WTC11 (cell line): ENCODE measurements around the gene SLC44A5. TPM values are rescaled to one million over a fixed set of nuclear protein-coding genes. Genes with fewer than 3 reads are reported as not detected.
"Not testable (repeated sequence)": the region's sequence is repeated elsewhere in the genome, so short reads cannot be mapped to it uniquely, and the experiment has no call there.

Source experiments
- ATAC-seq: fragments of 200-7000 bp; cut with Tn5 transposase; 2 replicates; pipeline ENCODE4 v1.10.0; 2021; ENCODE audit warnings: mild to moderate bottlenecking, moderate library complexity
- CTCF ChIA-PET: fragments of 300-600 bp; sonication (Branson Sonifier 250); formaldehyde crosslinking; loops from one replicate; lab custom pipeline; 2021; ENCODE audit warnings: antibody characterized with exemption; lab: Charles Lee
- POLR2A ChIA-PET: fragments of 350-600 bp; sonication (Branson Sonifier 250); formaldehyde crosslinking; loops from one replicate; lab custom pipeline; 2021; ENCODE audit warnings: antibody characterized with exemption; lab: Charles Lee
- DNase-seq: peaks from one replicate; pipeline ENCODE4 v3.0.0; 2021; ENCODE audit warnings: low spot score
- H3K27ac Mint-ChIP-seq: 2 replicates; pipeline ENCODE4 v1.8.0; 2021; ENCODE audit warnings: mixed read lengths
- H3K27me3 Mint-ChIP-seq: 2 replicates; pipeline ENCODE4 v1.8.0; 2021; ENCODE audit warnings: low read depth, mild to moderate bottlenecking, moderate library complexity, mixed read lengths
- H3K36me3 Mint-ChIP-seq: 2 replicates; pipeline ENCODE4 v1.8.0; 2021; ENCODE audit warnings: mixed read lengths
- H3K4me1 Mint-ChIP-seq: 2 replicates; pipeline ENCODE4 v1.8.0; 2022; ENCODE audit warnings: mixed read lengths
- H3K4me3 Mint-ChIP-seq: 2 replicates; pipeline ENCODE4 v1.8.0; 2021; ENCODE audit warnings: mild to moderate bottlenecking, moderate library complexity, mixed read lengths
- H3K9me3 Mint-ChIP-seq: 2 replicates; pipeline ENCODE4 v1.8.0; 2021; ENCODE audit warnings: mixed read lengths
- ETV6 ChIP-seq: sonication (generic); formaldehyde crosslinking; IDR thresholded peaks from 2 replicates; pipeline ENCODE4 v1.8.1; 2022; ENCODE audit warnings: mild to moderate bottlenecking, missing genetic modification reagents
- GABPB1 ChIP-seq: sonication (generic); formaldehyde crosslinking; IDR thresholded peaks from 2 replicates; pipeline ENCODE4 v1.8.1; 2023; ENCODE audit warnings: mild to moderate bottlenecking, missing genetic modification reagents
- MLX ChIP-seq: sonication (generic); formaldehyde crosslinking; IDR thresholded peaks from 2 replicates; pipeline ENCODE4 v1.8.1; 2023; ENCODE audit warnings: mild to moderate bottlenecking, missing genetic modification reagents, moderate library complexity
- SP1 ChIP-seq: sonication (generic); formaldehyde crosslinking; conservative IDR thresholded peaks from 2 replicates; pipeline ENCODE4 v1.8.1; 2022; ENCODE audit warnings: missing genetic modification reagents
- ZNF532 ChIP-seq: fragments of 250-450 bp; sonication (Bioruptor Pico); IDR thresholded peaks from 2 replicates; pipeline ENCODE4 v1.9.0; 2021; ENCODE audit warnings: mild to moderate bottlenecking, borderline replicate concordance
- total RNA-seq: library from RNA; stranded (reverse); gene quantifications from 3 replicates; pipeline ENCODE4 v1.2.3, GENCODE V29; 2021
- TF ChIP-seq, protein P1 (sequence below): sonication (generic); formaldehyde crosslinking; IDR thresholded peaks from 2 replicates; pipeline ENCODE4 v1.8.1; 2023; ENCODE audit warnings: mild to moderate bottlenecking, missing genetic modification reagents, borderline replicate concordance
- TF ChIP-seq, protein P2 (sequence below): sonication (generic); formaldehyde crosslinking; IDR thresholded peaks from 2 replicates; pipeline ENCODE4 v1.8.1; 2023; ENCODE audit warnings: mild to moderate bottlenecking, missing genetic modification reagents
- TF ChIP-seq, protein P3 (sequence below): fragments of 200-600 bp; IDR thresholded peaks from 2 replicates; pipeline ENCODE4 v1.8.0; 2022; ENCODE audit warnings: antibody characterized with exemption
- TF ChIP-seq, protein P4 (sequence below): sonication (generic); formaldehyde crosslinking; IDR thresholded peaks from 2 replicates; pipeline ENCODE4 v1.8.1; 2022; ENCODE audit warnings: missing genetic modification reagents, borderline replicate concordance

The SLC44A5 gene
- total RNA-seq, 1 experiment from 2014 or later: 1.8 TPM

DNA sequence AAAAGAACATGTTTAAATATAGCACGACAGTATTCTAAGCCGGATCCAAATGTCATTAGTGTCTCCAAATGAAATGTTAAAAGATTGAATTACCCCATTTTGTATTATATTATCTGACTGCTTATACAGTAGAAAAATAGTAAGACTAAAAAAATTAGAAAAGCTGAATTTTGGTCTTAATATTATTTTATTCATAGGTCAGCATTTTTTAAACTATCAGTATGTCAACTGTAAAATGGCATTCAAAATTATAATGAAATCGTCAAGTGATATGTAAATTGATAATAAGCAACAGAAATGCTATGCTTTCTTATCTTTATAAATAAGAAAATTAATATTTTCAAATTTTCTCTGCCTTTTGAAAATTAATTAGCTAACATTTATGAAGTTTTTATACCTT, 16.6 kb downstream of the SLC44A5 start (continued):
- TF ChIP-seq ZNF532 (CRISPR knock-in tag): no peak
- TF ChIP-seq, protein P1, sequence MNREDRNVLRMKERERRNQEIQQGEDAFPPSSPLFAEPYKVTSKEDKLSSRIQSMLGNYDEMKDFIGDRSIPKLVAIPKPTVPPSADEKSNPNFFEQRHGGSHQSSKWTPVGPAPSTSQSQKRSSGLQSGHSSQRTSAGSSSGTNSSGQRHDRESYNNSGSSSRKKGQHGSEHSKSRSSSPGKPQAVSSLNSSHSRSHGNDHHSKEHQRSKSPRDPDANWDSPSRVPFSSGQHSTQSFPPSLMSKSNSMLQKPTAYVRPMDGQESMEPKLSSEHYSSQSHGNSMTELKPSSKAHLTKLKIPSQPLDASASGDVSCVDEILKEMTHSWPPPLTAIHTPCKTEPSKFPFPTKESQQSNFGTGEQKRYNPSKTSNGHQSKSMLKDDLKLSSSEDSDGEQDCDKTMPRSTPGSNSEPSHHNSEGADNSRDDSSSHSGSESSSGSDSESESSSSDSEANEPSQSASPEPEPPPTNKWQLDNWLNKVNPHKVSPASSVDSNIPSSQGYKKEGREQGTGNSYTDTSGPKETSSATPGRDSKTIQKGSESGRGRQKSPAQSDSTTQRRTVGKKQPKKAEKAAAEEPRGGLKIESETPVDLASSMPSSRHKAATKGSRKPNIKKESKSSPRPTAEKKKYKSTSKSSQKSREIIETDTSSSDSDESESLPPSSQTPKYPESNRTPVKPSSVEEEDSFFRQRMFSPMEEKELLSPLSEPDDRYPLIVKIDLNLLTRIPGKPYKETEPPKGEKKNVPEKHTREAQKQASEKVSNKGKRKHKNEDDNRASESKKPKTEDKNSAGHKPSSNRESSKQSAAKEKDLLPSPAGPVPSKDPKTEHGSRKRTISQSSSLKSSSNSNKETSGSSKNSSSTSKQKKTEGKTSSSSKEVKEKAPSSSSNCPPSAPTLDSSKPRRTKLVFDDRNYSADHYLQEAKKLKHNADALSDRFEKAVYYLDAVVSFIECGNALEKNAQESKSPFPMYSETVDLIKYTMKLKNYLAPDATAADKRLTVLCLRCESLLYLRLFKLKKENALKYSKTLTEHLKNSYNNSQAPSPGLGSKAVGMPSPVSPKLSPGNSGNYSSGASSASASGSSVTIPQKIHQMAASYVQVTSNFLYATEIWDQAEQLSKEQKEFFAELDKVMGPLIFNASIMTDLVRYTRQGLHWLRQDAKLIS (CRISPR knock-in tag): no peak
- TF ChIP-seq, protein P2, sequence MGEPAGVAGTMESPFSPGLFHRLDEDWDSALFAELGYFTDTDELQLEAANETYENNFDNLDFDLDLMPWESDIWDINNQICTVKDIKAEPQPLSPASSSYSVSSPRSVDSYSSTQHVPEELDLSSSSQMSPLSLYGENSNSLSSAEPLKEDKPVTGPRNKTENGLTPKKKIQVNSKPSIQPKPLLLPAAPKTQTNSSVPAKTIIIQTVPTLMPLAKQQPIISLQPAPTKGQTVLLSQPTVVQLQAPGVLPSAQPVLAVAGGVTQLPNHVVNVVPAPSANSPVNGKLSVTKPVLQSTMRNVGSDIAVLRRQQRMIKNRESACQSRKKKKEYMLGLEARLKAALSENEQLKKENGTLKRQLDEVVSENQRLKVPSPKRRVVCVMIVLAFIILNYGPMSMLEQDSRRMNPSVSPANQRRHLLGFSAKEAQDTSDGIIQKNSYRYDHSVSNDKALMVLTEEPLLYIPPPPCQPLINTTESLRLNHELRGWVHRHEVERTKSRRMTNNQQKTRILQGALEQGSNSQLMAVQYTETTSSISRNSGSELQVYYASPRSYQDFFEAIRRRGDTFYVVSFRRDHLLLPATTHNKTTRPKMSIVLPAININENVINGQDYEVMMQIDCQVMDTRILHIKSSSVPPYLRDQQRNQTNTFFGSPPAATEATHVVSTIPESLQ (CRISPR knock-in tag): no peak
- no peak for TF ChIP-seq MLX (CRISPR knock-in tag)
- TF ChIP-seq, protein P3, sequence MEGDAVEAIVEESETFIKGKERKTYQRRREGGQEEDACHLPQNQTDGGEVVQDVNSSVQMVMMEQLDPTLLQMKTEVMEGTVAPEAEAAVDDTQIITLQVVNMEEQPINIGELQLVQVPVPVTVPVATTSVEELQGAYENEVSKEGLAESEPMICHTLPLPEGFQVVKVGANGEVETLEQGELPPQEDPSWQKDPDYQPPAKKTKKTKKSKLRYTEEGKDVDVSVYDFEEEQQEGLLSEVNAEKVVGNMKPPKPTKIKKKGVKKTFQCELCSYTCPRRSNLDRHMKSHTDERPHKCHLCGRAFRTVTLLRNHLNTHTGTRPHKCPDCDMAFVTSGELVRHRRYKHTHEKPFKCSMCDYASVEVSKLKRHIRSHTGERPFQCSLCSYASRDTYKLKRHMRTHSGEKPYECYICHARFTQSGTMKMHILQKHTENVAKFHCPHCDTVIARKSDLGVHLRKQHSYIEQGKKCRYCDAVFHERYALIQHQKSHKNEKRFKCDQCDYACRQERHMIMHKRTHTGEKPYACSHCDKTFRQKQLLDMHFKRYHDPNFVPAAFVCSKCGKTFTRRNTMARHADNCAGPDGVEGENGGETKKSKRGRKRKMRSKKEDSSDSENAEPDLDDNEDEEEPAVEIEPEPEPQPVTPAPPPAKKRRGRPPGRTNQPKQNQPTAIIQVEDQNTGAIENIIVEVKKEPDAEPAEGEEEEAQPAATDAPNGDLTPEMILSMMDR: no peak
- no peak for TF ChIP-seq GABPB1 (CRISPR knock-in tag)
- TF ChIP-seq, protein P4, sequence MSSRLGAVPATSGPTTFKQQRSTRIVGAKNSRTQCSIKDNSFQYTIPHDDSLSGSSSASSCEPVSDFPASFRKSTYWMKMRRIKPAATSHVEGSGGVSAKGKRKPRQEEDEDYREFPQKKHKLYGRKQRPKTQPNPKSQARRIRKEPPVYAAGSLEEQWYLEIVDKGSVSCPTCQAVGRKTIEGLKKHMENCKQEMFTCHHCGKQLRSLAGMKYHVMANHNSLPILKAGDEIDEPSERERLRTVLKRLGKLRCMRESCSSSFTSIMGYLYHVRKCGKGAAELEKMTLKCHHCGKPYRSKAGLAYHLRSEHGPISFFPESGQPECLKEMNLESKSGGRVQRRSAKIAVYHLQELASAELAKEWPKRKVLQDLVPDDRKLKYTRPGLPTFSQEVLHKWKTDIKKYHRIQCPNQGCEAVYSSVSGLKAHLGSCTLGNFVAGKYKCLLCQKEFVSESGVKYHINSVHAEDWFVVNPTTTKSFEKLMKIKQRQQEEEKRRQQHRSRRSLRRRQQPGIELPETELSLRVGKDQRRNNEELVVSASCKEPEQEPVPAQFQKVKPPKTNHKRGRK (CRISPR knock-in tag): no peak
- TF ChIP-seq SP1 (CRISPR knock-in tag): no peak
- TF ChIP-seq ETV6: no peak
- TF ChIP-seq, all 79 proteins: peak for 0

GRCh38 chr1:75593457-75593856, 17.5 kb downstream of the SLC44A5 start:
- DNase-seq, CTCF ChIA-PET, H3K4me3 Mint-ChIP-seq, H3K9me3 Mint-ChIP-seq, ATAC-seq, H3K36me3 Mint-ChIP-seq, H3K27me3 Mint-ChIP-seq, POLR2A ChIA-PET, H3K27ac Mint-ChIP-seq: not testable (repeated sequence)
- peaks cover 10% of the 10 kb centered on the region for H3K4me1 Mint-ChIP-seq
